Ecto neural progenitor cell (in vitro differentiated cells): ENCODE data around the gene SQOR.

Experiments used
- DNase-seq: peaks from one replicate; pipeline ENCODE4 v3.0.0-alpha.2; 2018; ENCODE audit warnings: low spot score

SQOR gene

GRCh38 chr15:45705510-45706473 lies 71.0 kb downstream of the SQOR start:
- peak; percentile 84 for DNase-seq

GRCh38 chr15:45710657-45711056 lies 75.8 kb downstream of the SQOR start:
- DNase-seq: no peak

- DNase-seq: peak; percentile 72
Observed at GRCh38 chr15:45714590-45715488, 80.0 kb downstream of the SQOR start.

GRCh38 chr15:45715528-45715927 lies 80.7 kb downstream of the SQOR start:
- DNase-seq: no peak

- no peak for DNase-seq
Observed at GRCh38 chr15:45719490-45719889, 84.7 kb downstream of the SQOR start.

- DNase-seq: no peak
Observed at GRCh38 chr15:45720183-45720582, 85.4 kb downstream of the SQOR start.

GRCh38 chr15:45728641-45729040 lies 93.8 kb downstream of the SQOR start:
- DNase-seq: no peak

- no peak for DNase-seq
Observed at GRCh38 chr15:45729141-45729540, 94.3 kb downstream of the SQOR start.

- no peak for DNase-seq
Observed at GRCh38 chr15:45731343-45731742, 96.5 kb downstream of the SQOR start.

GRCh38 chr15:45732662-45733061 lies 97.8 kb downstream of the SQOR start:
- peak; percentile 54 for DNase-seq

GRCh38 chr15:45734260-45734711 lies 99.5 kb downstream of the SQOR start:
- DNase-seq: no peak
